ENCODE measurements around the gene SURF4. TPM values are rescaled to one million over a fixed set of nuclear protein-coding genes. Genes with fewer than 3 reads are reported as not detected.

SURF4 gene
- total and polyA plus RNA-seq, 2 of the 13 experiments (the other 11 are each of a cell fraction or from before 2014, with no cell fraction given), result 220 to 265 TPM

DNA sequence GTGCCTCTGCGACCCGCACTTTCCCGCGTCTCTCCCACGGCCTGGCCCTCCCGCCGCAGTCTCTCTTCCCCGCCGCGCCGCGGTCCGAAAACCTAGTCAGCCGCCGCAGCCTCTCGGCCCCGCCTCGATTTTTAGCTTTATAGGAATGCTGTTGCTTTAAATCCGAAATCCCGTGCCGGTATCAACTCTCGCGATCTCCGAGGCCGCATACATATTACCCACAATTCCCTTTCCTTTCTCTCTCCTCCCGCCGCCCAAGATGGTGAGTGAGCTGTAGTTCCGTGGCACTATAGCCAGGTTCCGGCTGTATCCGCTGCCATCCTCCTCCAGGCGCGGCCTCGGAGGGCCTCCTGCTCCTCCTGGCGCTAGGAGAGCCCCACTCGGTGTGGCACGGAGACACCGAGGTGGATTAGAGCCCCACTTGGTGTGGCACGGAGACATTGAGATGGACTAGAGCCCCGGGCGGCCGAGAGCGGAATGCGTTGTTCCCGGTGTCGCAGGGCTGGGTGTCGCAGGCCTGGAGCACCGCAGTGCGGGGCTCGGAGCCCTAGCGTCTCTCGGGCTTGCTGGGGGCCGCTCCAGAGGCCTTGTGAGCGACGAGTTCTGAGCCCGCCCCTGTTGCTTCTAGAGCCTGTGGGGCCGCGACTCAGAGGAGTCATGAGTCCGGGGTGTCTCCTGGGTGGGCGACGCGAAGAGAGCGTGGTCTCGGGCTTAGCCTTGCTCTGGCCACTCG lies 27.7 kb downstream of the SURF4 start, which contains the start of the genes MED22 and RPL7A (continued):
- TF ChIP-seq MED13 (CRISPR knock-in tag; IDR thresholded peaks at IDR 0.05), result peak; percentile 11; the same call in 1 of the 2 replicates
- no peak for TF ChIP-seq SP140L (CRISPR knock-in tag; IDR thresholded peaks at IDR 0.05; ENCODE audit: borderline replicate concordance)
- TF ChIP-seq SOX13 (IDR thresholded peaks at IDR 0.05), result peak; percentile 26; the same call in 1 of the 2 replicates
- 0 out of 4 replicates have a peak, but pooled peaks of 1 of the 2 experiments have one; percentile 93 for TF ChIP-seq SOX13 (CRISPR knock-in tag; conservative IDR thresholded peaks at IDR 0.05 in 1 of 2, IDR thresholded peaks at IDR 0.05 in 1 of 2)
- no peak for TF ChIP-seq ZNF775 (CRISPR knock-in tag; IDR thresholded peaks at IDR 0.05; ENCODE audit: borderline replicate concordance)
- TF ChIP-seq RFX3 (CRISPR knock-in tag; IDR thresholded peaks at IDR 0.05), result peak; percentile 14; the same call in 1 of the 2 replicates
- TF ChIP-seq SNAI1 (CRISPR knock-in tag; IDR thresholded peaks at IDR 0.05; ENCODE audit: borderline replicate concordance), result peak; percentile 20; the same call in 1 of the 2 replicates
- TF ChIP-seq, protein P1, sequence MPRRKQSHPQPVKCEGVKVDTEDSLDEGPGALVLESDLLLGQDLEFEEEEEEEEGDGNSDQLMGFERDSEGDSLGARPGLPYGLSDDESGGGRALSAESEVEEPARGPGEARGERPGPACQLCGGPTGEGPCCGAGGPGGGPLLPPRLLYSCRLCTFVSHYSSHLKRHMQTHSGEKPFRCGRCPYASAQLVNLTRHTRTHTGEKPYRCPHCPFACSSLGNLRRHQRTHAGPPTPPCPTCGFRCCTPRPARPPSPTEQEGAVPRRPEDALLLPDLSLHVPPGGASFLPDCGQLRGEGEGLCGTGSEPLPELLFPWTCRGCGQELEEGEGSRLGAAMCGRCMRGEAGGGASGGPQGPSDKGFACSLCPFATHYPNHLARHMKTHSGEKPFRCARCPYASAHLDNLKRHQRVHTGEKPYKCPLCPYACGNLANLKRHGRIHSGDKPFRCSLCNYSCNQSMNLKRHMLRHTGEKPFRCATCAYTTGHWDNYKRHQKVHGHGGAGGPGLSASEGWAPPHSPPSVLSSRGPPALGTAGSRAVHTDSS (CRISPR knock-in tag; conservative IDR thresholded peaks at IDR 0.05), result no peak
- TF ChIP-seq YY1 (IDR thresholded peaks at IDR 0.05; ENCODE audit: insufficient read depth, insufficient replicate concordance, low read depth, low read length), result peak; percentile 91
- TF ChIP-seq ZNF547 (CRISPR knock-in tag; IDR thresholded peaks at IDR 0.05), result peak; percentile 47; the same call in 1 of the 2 replicates
- TF ChIP-seq, protein P2, sequence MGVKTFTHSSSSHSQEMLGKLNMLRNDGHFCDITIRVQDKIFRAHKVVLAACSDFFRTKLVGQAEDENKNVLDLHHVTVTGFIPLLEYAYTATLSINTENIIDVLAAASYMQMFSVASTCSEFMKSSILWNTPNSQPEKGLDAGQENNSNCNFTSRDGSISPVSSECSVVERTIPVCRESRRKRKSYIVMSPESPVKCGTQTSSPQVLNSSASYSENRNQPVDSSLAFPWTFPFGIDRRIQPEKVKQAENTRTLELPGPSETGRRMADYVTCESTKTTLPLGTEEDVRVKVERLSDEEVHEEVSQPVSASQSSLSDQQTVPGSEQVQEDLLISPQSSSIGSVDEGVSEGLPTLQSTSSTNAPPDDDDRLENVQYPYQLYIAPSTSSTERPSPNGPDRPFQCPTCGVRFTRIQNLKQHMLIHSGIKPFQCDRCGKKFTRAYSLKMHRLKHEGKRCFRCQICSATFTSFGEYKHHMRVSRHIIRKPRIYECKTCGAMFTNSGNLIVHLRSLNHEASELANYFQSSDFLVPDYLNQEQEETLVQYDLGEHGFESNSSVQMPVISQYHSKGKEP (CRISPR knock-in tag; IDR thresholded peaks at IDR 0.05), result 0 out of 2 replicates have a peak, but pooled peaks have one; percentile 25
- peak; percentile 69; the same call in 1 of the 2 replicates for TF ChIP-seq SMAD3 (CRISPR knock-in tag; IDR thresholded peaks at IDR 0.05)
- 0 out of 2 replicates have a peak, but pooled peaks have one; percentile 25 for TF ChIP-seq ZNF224 (CRISPR knock-in tag; IDR thresholded peaks at IDR 0.05)
- TF ChIP-seq ZNF331 (CRISPR knock-in tag; IDR thresholded peaks at IDR 0.05), result peak; percentile 67; the same call in 1 of the 2 replicates
- peak; percentile 62; the same call in 1 of the 2 replicates for TF ChIP-seq ZNF296 (CRISPR knock-in tag; conservative IDR thresholded peaks at IDR 0.05)
- 0 out of 2 replicates have a peak, but pooled peaks have one; percentile 43 for TF ChIP-seq PPARG (CRISPR knock-in tag; conservative IDR thresholded peaks at IDR 0.05)
- TF ChIP-seq ZNF484 (CRISPR knock-in tag; IDR thresholded peaks at IDR 0.05; ENCODE audit: borderline replicate concordance, low read depth), result no peak
- TF ChIP-seq ZNF510 (CRISPR knock-in tag; IDR thresholded peaks at IDR 0.05; ENCODE audit: low read depth), result 0 out of 2 replicates have a peak, but pooled peaks have one; percentile 37
- TF ChIP-seq ZNF101 (CRISPR knock-in tag; IDR thresholded peaks at IDR 0.05; ENCODE audit: borderline replicate concordance, low read depth), result no peak
- TF ChIP-seq ATAD3A (CRISPR knock-in tag; IDR thresholded peaks at IDR 0.05), result no peak
- TF ChIP-seq RARA (CRISPR knock-in tag; IDR thresholded peaks at IDR 0.05), result peak; percentile 46; the same call in 1 of the 2 replicates
- peak; percentile 37; the same call in 1 of the 2 replicates for TF ChIP-seq GFI1 (CRISPR knock-in tag; IDR thresholded peaks at IDR 0.05; ENCODE audit: borderline replicate concordance)
- peak; percentile 66; the same call in 1 of the 2 replicates for TF ChIP-seq ZNF598 (CRISPR knock-in tag; IDR thresholded peaks at IDR 0.05; ENCODE audit: borderline replicate concordance)
- peak; percentile 75; the same call in 1 of the 2 replicates for TF ChIP-seq GZF1 (CRISPR knock-in tag; IDR thresholded peaks at IDR 0.05)
- TF ChIP-seq SIX1 (CRISPR knock-in tag; IDR thresholded peaks at IDR 0.05; ENCODE audit: borderline replicate concordance), result no peak; the same call in 1 of the 2 replicates
- TF ChIP-seq KLF9 (CRISPR knock-in tag; IDR thresholded peaks at IDR 0.05; ENCODE audit: low read depth), result no peak
- no peak for TF ChIP-seq ZNF451 (CRISPR knock-in tag; IDR thresholded peaks at IDR 0.05)
- TF ChIP-seq SMAD9 (CRISPR knock-in tag; IDR thresholded peaks at IDR 0.05), result 0 out of 2 replicates have a peak, but pooled peaks have one; percentile 54
